Measurements from ENCODE around the gene SMC3. TPM values are rescaled to one million over a fixed set of nuclear protein-coding genes. Genes with fewer than 3 reads are reported as not detected.

SMC3 gene
- polyA plus RNA-seq, 5 donors = 55.6 to 98.5 (median 83.7) TPM

DNA sequence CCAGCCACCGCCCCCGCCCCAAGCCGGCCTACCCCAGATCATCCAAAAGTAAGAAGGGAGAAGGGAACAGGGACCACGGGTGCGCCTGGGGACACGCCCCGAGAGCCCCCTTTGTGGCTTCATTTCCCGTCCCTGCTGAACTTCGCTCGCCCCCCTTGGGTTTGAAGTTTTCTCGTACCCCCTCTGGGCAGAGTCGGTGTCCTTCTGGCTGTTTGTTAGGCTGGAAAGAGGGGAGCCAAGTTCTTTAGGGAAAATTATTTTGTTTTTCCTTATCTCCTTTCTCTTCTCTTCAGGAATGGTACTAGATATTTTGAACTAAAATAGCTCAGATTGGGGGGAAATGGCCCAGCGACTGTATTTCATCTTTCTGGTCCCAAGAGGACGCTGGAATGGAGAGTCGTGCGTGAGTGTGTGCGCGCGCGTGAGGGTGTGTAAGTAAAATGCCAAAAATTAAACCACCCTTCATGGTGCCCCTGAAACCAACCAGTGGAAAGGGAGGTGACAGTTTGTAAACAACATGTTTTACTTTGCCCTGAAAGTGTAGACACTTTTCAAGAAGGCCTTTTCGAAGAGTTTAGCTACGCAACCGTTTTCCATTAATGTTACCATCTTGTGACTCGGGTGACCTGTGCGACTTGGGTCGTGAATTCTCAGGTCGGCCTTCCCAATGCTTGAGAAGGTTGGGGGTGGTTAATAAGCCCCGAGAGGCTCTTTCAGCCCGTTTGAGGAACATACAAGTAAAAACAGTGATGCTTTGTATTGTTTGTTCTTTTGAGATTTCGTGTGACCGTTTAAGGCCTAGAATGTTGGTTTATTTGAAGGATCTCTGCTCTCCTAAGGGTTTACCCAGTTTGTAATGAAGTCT, 77.3 kb downstream of the SMC3 start:
- no peak for DNase-seq

GRCh38 chr10:110646417-110647135, 79.1 kb downstream of the SMC3 start:
- no peak for DNase-seq

- no peak for DNase-seq
These were observed 79.6 kb downstream of the SMC3 start for GRCh38 chr10:110647136-110647430.

DNA sequence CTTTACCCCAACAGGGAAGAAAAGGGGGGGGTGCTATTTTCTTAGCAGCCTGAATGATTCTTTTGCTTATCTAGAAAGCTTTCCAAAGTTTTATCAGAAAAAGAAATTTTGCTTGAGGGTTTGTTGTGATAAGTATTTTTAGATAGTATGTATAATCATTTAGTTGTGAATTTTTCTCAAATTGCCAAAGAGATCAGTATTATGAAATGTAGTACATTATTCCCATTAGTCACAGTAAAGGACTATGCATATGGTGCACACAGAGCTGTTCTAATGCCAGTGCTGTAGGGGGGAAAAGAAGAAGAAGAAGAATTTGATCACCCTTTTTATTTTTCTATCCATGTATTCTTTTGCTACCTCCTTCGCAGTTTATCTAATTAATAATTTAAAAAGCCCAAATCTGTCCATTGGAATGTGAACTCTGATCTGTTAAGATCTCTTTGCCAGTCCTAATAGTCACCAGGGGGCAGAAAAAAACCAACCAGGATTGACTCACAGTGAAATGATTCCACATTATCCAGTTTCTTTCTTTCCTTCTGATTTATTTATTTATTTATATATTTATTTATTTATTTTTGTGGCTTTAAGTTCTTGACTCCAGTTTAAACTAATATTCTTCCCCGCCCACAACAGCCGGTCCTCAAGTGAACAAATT, 81.3 kb downstream of the SMC3 start:
- DNase-seq = no peak

- DNase-seq = no peak
These were observed 82.1 kb downstream of the SMC3 start for GRCh38 chr10:110649347-110650264.

GRCh38 chr10:110650265-110650668, 82.8 kb downstream of the SMC3 start:
- DNase-seq = no peak

DNA sequence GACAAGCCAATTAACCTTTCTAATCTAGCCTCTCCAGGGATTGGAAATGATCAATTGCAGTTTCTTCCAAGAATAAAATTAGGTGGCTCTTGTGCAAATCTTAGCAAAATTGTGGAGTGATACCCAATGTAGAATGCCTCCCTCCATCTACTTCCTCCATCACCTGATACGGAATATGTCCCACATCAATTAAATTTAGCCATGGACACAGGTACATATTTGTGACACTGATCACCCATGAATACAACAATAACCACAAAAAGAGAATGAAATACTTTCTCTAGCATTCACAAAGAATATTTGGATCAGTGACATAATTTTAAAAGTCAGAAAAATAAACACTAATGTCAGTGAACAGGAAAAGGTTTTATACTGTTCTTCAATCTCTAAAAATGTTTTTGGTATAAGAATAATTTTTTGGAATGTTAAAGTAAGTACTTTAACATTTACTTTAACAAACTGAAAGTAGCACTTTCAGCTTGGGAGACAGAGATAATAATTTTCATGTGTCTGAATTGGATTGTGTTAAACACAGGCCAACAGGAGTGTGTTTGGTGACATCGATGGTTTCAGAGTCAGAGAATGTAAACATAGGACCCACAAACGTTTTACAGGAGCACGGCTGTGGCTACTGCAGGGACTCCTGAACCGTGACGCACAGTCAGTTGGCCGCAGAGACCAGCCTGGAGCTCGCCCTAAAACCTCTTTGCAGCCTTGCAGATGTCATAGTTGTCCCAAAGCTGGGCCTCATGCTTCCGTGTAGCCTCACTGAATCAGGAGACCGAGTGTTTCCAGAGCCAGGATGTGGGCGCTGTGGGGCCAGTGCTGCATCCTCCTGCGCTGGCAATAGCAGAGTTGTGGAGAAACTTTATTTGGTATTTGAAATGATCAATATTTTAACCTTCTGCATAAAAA, 83.8 kb downstream of the SMC3 start:
- DNase-seq = no peak

DNA sequence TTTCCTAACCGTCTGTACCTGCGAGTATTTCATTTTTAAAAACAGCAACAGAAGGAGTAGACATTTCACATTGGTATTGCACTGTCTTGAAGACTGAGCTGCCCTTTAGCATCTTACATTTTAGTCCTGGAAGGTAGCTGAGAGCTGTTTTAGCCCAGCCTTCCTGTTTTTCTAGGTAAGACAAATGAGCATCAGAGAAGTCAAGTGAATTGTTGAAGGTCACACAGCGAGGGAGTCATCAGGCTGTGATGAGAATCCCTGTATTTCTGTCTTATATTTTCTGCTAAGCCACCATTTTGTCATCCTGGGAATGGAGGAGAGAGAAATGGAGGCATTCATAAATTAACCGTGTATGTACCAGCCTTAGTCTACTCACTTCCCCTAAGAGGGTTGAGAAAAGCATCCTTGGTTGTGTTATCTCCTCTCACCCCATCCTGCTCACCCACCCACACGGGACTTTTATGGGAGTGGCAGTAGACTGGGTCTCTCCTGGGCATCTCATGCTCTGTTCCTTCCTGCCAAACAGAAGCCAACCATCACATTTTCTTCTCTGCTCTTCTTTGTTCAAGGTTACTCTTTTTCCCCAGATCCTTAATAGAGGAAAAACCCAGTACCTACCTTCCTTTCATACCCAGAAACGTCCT, 85.1 kb downstream of the SMC3 start:
- DNase-seq = no peak

Other genes with a start within 250 kb of the SMC3 start
- gene DUSP5, start 69.8 kb upstream of the SMC3 start, polyA plus RNA-seq (ENCODE audit: insufficient read depth in 1 of 5, insufficient read length in 5 of 5, low replicate concordance in 1 of 5) = 10 to 100 TPM in 4 of 5 donors, 1 to 10 TPM in 1; 9.9 to 19.8 (median 16.7) TPM
- gene RBM20, start 76.6 kb downstream of the SMC3 start, polyA plus RNA-seq (ENCODE audit: insufficient read depth in 1 of 5, insufficient read length in 5 of 5, low replicate concordance in 1 of 5) = 1 to 10 TPM; 1.1 to 1.6 (median 1.4) TPM